T-helper 2 cell treated with Interferon-gamma antibody and Interleukin-4, amounts not matched to agents 100 ng/mL and 5 ng/mL, for 36 hours (primary cell): Measurements from ENCODE around the gene TOPAZ1. TPM values are rescaled to one million over a fixed set of nuclear protein-coding genes. Genes with fewer than 3 reads are reported as not detected.

Experiments used
- intact Hi-C: fragments of 100-400 bp; cut with micrococcal nuclease; formaldehyde crosslinking; loops from one replicate; pipeline ENCODE4 v1.15.1; 2023
- total RNA-seq: library from RNA; stranded (reverse); gene quantifications from 2 replicates; pipeline ENCODE4 v1.2.3, GENCODE V29; 2022

The TOPAZ1 gene
- total RNA-seq, 1 donor from 2014 or later: not detected

DNA sequence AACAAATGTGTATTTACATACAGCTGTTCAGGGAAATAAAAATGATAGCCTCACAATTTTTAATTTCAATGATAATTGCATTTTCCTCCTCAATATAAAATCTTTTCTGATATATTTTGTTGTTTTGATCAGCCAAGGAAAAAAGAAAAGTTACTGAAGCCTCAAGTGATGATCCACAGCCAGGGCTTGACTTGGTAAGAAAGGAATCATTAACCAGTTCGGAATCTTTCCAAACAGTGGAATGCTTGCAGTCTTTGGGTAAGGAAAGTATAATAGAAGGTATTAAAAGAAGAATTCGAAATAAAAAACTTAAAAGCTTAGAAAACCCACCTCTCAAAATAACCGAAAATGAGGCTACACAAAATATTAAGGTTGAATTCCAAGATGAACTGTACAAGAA is 1.0 kb downstream of the TOPAZ1 start:
- intact Hi-C loops: no loop called here

- intact Hi-C loops: no loop called here
These were observed 6.5 kb downstream of the TOPAZ1 start for GRCh38 chr3:44248152-44248551.

GRCh38 chr3:44252332-44252959 is 10.8 kb downstream of the TOPAZ1 start:
- intact Hi-C loops: no loop called here

DNA sequence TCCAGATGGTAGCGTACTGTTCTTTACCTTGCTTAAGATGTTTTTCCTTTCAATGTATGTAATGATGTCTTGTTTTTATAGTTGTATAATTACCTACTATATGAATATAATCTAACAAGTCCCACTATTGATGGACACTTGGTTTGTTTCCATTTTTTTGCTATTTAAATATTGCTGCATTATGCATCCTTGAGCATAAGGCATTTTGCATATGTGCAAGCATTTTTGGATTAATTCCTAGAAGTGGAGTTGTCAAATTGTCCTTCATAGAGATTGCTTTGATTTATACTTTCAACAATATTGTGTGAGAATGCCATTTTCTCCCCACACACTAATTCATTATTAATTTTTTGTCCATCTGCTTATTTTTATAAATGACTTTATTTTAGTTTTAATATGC is 17.7 kb downstream of the TOPAZ1 start:
- intact Hi-C loops: no loop called here

- intact Hi-C loops: no loop called here
These were observed 22.5 kb downstream of the TOPAZ1 start for GRCh38 chr3:44264146-44264545.

GRCh38 chr3:44265815-44266214 is 24.1 kb downstream of the TOPAZ1 start:
- intact Hi-C loops: no loop called here

DNA sequence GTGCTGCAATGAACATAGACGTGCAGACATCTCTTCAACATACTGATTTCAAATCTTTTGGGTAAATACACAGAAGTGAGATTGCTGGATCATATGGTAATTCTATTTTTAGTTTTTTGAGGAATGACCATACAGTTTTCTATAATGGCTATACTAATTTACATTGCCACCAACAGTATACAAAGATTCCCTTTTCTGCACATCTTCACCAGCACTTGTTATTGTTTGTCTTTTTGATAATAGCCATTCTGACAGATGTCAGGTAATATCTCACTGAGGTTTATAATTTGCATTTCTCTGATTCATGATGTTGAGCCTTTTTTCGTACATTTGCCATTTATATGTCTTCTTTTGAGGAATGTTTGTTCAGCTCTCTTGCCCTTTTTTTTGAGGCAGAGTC is 30.5 kb downstream of the TOPAZ1 start:
- intact Hi-C loops: no loop called here

GRCh38 chr3:44277925-44278324 is 36.2 kb downstream of the TOPAZ1 start:
- intact Hi-C loops: no loop called here

DNA sequence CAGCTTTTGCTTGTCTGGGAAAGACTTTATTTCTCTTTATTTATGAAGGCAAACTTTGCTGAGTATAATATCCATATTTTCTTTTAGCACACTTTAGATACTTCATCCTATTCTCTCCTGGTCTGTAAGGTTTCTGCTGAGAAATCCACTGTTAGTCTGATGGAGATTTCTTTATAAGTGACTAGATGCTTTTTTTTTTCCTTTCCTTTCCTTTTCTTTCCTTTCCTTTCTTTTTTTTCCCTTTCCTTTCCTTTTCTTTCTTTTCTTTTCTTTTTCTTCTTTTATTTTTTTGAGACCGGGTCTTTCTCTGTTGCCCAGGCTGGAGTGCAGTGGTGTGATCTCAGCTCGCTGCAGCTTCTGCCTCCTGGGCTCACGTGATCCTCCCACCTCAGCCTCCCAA is 38.4 kb downstream of the TOPAZ1 start:
- intact Hi-C loops: no loop called here

DNA sequence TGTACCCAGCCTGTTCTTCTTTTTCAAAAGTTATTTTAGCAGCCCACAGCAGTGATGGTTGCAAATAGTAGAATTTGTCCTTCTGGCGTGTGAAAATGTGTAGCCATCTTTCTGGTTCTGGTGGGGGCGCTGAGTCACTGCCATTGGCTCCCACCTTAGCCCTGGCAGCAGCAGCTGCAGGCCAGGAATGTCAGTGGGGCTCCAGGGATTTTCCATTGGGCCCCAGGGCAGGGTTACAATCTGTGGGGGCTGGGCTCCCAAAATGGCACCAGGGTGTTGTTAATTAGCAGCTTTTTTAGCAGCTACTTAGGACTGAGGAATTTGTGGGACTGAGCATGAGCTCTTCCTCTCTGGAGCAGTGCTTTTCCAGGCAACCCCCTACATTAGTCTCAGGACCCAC is 38.9 kb downstream of the TOPAZ1 start:
- intact Hi-C loops: no loop called here

DNA sequence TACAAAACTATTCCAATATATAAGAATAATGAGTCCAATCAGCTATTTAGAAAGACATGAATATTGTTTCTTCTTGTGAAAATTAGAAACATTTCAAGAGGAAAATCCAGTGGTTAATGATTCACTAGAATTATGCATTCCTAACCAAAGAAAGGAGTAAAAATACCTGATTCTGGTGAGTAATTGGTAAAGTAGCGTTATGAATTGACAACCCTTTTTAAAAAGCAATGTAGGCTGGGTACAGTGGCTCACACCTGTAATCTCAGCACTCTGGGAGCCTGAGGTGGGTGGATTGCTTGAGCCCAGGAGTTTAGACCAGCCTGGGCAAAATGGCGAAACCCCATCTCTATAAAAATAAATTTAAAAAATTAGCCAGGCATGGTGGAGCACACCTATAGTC is 43.3 kb downstream of the TOPAZ1 start:
- intact Hi-C loops: no loop called here

GRCh38 chr3:44289882-44290462 is 48.3 kb downstream of the TOPAZ1 start:
- intact Hi-C loops: no loop called here

DNA sequence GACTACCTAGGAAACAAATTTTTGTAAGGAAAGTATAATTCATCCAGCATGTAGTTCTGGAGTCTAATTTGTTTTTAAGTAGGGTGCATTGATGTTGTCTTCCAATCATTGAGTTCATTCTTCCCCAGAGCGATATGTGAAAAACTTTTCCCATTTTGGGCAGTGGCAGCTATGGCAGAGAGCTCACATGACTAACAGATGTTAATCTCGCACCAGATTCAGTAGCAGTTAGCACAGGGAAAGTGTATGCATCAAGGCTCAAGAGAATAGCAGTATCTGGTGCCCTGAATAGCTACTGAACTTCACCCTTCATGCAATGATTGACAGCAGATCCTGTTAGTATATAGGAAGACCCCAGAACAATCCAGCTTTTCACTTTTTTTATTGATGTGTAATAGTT is 50.6 kb downstream of the TOPAZ1 start:
- intact Hi-C loops: no loop called here

DNA sequence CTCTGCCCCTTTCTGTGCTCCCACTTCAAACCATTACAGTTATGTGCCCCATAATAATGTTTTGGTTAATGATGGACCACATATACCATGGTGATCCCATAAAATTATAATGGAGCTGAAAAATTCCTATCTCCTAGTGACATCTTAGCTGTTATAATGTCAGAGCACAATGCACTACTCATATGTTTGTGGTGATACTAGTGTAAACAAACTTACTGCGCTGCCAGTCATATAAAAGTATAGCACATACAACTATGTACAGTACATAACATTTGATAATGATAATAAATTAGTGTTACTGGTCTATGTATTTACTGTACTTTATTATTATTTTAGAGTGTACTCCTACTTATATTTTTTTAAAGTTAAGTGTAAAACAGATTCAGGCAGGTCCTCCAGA is 51.3 kb downstream of the TOPAZ1 start:
- intact Hi-C loops: no loop called here

DNA sequence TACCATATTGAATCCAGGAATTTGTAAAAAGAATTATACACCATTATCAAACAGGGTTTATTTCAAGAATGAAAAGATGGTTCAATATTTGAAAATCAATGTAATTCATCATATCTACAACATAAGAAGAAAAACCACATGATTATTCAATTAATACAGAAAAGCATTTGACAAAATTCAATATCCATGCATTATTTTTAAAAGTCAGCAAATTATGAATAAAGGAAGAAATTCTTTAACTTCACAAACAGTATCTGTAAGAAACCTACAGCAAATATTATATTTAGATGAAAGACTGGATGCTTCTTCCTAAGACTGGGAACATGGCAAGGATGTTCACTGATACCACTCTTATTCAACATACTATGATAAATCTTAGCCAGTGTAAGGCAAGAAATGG is 55.6 kb downstream of the TOPAZ1 start:
- intact Hi-C loops: no loop called here

GRCh38 chr3:44301746-44302145 is 60.1 kb downstream of the TOPAZ1 start:
- intact Hi-C loops: no loop called here

DNA sequence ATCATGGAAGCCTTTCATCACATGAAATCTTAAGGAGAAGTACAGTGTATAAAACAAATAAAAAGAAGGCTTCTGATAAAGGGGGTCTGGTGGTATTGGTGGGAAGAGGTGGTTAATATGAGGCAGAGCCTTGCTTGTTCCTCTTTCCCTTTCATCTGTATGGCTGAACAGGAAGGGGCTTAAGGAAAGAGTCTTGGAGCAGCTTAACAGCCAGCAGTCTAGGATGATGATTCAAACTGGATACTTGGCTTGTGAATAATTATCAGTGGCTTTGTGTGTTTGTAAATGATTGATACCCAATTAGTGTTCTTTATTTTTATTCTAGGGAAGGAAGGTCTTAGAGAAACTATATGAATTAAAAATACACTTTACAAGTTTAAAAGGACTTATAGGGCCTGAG is 67.8 kb downstream of the TOPAZ1 start:
- intact Hi-C loops: no loop called here

- intact Hi-C loops: no loop called here
These were observed 77.2 kb downstream of the TOPAZ1 start for GRCh38 chr3:44318891-44319311.

DNA sequence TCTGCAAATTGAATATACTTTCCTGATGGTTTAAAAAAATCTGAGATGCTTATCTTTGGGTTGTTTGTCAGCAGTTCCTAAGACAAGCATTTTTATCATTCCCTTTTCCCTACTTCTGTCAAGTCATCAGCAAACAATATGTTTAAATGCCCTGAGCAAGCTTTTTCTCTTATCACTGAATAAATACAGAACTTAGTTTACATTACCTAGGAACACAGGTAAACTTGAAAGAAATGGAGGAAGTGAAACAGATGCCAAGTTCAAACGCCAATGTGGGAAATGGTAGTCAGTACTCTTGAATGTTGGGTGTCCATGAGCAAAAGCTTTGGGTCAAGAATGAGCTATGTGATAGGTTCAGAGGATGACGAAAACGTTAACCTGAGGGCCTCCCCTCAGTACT is 79.6 kb downstream of the TOPAZ1 start:
- intact Hi-C loops: loop anchor here (5.0 kb wide), 1 partner anchor 191 kb away; no protein-coding TSS in a partner anchor

DNA sequence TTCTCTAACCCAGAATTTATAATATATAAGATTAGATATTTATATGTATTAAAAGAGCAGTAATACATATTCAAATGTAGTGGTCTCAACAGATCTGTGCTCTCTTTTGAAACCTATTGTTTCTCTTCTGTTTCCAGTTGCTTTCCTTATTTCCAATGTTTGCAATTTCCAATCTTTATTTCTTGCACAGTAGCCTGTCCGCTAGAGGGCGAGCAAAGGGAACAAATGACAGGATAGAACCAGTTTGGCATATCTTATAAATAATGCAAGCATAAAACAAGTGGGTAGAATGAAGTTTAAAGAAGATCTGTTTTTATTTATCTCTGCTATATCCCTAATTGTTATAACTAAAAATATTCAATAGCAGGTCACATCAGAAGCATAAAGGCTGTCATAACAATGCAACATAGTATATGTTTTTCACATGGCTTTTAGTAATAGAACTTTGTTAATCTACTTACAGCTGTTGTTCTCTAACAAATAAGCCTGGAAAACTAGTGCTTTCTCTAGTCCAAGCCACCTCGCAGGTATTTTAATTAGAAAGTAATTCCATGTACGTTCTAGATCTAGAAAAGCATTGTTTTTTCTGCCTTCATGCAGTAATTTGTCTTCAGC is 81.8 kb downstream of the TOPAZ1 start:
- intact Hi-C loops: loop anchor here (5.0 kb wide), 1 partner anchor 189 kb away; no protein-coding TSS in a partner anchor

- intact Hi-C loops: loop anchor here (5.0 kb wide), 1 partner anchor 188 kb away; no protein-coding TSS in a partner anchor
These were observed 82.9 kb downstream of the TOPAZ1 start for GRCh38 chr3:44324584-44324983.

- intact Hi-C loops: no loop called here
These were observed 84.3 kb downstream of the TOPAZ1 start for GRCh38 chr3:44326019-44326418.

- intact Hi-C loops: no loop called here
These were observed 84.8 kb downstream of the TOPAZ1 start for GRCh38 chr3:44326515-44326914.
